ENCODE results near the gene MMAB.

The MMAB gene

DNA sequence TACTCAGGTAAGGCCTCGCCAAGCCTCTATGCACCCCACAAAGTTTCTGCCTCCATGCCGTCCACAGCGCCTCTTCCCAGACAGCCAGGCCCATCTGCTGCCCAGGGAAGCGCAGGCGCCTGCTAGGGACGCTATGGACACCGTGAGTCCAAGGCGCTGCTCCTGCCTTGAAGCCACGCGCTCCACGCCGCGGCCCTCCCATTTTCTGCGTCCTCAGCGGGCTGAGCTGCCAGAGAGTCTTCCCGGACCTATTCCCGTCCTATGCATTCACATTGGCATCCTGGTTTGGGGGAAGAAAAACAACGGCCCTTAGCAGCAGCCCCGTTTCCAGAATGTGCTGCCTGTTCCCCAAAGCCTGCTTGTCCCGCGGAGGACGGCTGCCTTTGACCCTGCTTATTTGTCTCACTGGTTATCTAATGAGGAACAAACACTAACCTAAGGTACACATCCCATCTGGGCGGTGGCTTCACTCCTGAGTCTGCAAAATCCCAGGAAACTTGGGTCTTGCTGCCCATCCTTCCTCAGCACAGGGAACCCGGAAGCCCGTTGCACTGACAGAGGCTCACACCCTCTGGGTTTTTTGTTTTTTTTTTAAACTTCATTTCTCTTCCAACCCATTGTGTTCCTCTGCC, 38.0 kb downstream of the MMAB start:
- DNase-seq: no peak

DNA sequence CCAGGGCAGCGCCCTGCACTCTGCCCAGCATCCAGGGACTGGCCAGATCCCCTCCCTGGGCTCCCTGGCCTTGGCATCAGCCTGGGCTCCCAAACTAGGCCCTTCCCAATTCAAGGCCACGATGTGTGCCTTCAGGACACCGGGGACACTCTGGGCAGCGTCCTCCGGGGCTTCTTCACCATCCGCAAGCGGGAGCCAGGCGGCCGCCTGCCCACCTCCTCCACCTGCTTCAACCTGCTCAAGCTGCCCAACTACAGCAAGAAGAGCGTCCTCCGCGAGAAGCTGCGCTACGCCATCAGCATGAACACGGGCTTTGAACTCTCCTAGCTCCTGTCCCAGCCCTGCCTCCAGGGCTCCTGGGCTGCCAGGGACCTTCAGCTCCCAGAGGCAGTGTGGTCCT, 38.8 kb downstream of the MMAB start:
- DNase-seq: no peak

DNA sequence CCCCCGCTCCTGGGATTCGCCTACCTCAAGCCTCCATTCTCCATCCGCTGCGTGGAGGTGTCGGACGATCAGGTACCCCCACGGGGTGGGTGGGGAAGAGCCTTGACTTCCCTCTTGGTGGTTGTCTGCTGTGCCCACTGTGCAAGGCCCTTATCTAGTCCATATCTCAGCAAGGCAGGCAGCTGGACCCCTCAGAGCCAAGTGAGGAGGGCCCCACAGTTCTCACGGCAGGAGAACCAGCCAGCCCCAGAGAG, 39.9 kb downstream of the MMAB start:
- DNase-seq: no peak

DNA sequence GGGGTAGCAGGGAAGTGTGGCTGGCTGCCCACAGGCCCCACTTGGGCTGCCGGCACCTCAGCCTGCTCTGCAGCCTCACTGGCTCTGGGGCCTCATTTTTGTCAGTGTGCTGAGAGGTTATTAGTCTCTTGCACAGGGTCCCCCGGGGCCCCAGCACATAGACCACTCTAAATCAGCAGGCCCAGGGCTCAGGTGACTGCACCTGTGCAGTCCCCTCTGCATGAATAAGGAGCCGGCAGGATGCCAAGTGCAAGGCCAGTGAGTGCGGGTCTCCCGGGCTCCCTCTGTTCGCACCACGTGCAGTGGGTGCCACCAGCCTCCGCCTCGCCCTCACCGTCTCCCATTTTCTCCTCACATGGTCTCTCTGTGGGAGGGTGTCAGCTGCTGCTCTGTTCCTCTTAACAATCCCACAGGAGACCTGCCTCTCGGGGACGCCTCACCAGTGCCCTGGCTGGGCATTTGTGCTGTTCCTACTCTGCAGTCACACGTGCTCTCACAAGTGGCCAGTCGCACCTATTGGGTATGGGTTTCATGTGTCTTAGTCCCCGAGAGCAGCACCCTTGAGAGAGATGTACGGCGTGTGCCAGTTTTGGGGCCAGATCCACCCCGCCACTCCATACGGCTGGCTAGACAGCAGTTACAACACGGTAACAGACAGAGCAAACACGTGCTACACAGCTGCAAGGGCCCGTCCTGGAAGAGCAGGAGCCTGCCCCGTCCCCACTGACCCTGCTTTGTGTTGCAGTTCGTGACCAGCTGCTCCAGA, 40.4 kb downstream of the MMAB start:
- no peak for DNase-seq

DNA sequence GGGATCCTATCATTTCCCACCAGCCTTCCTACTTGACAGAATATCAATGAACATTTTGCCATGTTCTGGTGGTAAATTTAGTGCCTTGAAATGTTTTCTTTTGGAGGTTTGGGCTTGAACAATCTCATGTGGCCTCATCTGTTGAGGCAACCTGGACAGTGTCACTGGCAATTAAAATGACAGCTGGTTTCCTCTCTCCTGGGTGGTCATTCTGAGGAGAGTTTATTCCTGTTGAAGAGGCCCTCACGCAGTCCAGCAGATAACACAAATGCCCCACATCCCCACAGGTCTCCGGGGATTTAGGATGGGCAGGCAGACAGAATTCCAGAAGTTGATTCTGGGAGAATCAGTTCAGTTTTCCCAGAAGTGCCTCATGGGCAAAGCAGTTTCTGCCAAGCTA, 41.9 kb downstream of the MMAB start:
- no peak for DNase-seq

DNA sequence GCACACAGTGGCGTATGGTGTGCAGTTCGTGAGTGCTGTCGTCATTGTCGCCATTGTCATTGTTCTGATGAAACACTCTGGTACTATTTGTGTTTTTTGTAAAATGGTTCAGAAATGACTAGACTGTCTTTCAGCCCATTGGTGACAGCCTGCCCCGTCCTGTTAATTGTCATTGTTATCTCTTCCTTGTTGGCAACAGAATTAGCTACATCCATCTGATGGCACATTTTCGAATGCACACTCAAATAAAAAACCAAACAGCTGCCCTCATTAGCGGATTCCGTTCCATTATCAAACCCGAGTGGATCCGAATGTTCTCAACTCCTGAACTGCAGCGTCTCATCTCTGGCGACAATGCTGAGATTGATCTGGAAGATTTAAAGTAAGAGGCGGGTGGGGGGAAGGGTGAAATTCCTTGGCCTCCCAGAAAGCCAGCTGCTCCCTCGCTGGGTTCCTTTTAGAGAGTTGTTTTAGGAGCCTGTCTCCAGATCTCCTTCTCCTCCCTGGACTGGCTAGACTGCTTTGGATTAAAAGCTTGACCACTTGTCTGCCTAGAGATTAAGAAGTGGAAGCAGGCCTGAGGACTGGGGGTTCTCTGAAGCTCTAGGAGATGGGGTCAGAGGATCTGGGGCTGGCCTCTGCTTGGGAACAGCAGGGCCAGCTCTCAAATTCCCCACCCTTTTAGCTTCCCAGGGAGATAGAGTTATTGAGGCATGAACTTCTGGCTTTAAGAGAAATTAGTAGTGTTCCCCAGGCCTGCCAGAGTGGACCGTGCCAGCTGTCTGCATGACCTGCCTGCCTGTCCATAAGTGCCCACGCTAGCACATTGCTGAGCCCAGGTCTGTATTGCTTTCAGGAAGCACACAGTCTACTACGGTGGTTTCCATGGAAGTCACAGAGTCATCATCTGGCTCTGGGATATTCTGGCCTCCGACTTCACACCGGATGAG, 43.3 kb downstream of the MMAB start:
- no peak for DNase-seq

DNA sequence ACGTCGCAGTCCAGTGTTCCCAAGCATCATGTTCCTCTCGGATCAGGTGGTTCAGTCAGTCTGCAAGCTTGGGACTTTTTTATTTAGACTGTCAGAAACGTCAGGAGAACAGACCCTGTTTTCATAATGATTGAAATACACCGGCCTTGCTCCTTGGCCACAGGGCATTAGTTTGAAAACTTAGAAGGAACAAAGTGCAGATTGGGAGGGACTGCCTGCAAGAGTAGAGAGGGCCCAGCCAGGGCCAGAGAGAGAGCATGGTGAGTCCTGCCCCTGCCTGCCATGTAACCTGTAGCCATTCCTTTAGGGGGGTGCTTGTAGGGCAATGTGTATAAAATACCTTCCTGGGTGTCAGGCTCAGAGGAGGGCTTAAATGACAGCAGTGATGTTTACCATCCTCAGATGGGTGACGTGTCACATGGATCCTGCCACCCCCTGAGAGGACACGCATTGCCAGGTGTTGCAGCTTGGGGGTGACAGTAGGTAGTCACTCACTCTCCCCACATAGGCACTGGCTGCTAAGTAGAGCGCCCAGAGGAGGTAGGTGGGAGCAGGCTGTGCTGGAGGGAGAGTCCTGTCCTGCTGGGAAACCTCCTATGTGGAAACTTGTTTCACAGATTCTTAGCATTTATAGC, 45.7 kb downstream of the MMAB start:
- DNase-seq: no peak

DNA sequence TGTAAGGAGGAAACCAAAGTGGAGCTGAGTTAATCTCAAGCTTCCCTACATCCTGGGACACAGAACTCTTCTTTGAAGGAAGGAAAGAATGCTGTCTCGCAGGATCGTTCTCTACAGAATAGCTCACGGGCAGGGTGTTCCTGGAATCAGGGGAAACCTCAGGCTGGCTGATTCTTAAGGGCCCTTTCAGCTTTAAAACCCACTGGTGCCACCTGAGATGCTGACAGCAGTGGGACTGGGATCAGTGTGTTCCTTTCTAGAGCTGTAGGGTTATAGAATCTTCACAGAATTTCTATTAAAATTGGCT, 48.1 kb downstream of the MMAB start:
- DNase-seq: no peak

DNA sequence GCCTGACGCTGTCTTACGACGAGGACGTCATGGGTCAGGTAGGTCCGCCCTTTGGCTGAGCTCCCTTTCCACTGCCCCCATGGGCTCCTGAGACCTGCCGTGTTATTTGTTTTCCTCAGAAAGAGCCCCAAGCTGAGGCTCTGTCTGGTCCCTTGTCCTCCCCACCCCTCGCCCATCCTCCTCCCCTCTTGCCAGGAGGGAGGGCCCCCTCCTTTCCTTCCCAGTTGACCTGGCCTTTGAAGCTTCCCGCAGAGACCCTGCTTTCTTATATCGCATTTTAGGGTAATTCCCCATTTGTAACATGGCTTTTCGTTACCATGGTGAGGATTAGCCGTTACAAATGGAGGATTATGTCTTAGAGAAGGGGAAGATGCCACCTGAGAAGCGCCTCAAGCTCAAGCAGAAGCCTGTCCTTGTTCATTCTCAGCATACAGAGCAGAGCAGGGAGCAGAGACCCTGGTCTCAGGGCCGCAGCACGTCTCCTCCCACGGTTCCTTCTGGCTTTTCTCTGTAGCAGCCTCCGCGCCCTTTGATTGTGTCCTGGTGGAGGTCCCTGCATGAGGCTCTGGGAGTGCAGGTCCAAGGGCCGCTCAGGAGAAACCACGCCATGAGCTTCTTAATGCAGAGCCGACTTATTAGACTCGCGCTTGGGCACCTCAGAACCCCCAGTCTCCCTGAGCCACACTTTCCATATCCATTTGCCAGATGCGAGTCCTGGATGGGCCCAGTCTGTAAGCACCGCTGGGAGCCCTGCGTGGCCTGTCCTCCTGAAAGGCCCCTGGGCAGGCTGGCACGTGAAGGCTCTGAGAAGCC, 48.6 kb downstream of the MMAB start:
- DNase-seq: no peak

DNA sequence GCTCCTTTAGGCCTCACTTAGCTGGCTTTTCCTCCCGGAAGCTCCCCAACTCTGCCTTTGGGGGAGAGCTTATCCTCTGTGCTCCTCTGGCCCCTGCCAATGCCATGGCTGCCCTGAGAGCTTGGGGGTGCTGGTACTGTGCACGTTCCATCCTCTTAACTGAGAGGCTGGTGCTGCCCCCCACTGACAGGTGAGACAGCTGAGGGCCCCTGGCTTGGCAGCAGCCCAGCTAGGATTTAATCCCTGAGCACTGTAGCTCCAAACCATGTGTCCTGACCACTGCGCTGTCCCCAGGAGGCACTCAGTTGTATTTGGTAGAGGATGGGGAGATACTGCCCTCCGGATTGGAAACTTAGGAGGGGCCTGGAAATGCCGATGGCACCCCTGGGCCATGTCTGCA, 49.8 kb downstream of the MMAB start:
- DNase-seq: no peak

DNA sequence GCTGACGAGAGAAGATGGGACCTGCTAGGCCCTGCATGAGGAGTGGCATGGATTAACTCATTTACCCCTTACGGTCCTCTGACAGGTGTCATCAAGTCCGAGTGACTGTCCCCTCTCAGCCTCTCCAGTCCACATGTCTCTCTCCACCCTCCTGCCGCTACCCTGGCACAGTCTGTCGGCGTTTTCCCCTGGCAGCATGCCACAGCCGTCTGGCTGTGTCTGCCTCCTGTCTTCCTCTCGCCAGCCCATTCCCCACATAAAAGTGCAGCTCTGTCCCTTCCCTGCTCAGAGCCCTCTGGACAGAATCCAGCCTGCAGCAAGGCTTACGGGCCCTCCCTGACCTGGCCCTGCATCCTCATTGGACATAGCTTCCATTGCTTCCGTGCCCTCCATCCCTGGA, 50.2 kb downstream of the MMAB start:
- DNase-seq: no peak

DNA sequence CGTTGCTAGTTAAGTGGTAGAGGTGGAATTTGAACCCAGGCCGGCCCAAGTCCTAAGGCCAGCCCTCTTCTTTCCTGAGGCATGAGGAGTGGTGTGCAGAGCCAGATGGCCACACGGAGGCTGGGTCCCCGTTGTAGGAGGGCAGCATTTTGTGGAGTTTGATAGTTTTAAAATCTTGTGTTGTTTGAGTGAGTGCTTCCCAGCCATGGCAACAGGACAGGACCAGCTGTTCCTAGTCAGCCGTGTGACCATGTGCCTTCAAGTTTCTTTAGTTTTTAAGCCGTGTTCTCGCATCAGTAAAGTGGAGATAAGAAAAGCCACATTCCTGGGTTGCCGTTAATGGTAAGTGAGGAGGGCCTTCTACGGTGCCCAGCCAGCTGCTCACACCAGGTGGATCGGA, 51.5 kb downstream of the MMAB start:
- no peak for DNase-seq

DNA sequence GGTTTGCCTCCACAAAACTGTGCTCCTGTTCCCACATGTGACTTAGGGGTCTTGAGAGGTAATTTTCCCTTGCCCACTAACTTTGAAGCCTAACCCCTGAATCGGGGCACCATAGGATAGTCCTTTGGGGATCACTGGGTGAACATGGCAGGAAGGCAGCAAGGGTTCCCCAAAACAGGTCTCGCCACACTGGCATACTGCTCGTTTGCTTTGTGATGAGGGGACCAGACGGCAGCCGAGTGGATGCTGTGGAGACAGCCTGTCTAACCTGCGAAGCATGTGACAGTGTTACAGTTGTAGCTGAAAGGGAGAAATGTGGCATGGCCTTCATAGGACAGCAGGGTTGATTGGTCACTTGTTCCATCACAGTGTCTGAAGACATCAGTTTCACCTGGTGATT, 53.5 kb downstream of the MMAB start:
- no peak for DNase-seq

DNA sequence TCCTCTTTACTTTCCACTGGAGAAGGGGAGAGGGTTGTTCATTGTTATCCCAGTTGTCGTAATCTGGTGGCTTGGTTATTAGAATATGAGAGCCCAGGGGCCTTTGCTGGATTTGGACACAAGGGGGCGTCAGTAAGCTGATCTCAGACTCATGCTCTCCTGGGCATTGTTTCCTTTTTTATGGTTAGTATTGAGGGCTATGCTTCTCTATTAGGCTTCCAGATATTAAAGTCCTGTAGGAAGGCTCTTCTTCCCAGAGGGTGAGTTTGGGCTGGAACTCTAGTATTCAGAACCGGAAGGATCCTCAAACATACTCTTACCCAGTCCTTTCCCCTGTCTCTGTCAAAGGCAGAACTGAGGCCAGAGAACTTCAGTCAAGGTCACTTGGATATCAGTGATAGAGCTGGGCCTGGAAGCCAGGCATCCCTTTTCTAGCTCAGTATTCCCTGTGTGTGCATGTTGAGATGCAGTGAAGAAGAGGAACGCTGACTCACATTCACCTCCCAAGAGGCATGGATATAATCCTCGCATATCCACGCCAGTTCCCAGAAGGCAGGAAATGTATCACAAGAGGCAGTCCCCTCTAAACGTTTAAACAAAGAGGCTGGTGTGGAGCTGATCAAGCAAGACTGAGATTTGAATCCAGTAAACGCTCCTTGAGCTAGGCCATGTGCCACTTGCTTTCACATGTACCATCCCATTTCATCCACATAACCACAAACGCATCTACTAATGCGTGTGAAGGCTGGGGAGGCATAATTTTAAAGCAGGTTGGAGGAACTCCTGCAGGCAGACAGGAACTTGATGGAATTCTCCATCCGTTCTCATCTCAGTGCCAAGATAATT, 54.3 kb downstream of the MMAB start:
- DNase-seq: no peak

DNA sequence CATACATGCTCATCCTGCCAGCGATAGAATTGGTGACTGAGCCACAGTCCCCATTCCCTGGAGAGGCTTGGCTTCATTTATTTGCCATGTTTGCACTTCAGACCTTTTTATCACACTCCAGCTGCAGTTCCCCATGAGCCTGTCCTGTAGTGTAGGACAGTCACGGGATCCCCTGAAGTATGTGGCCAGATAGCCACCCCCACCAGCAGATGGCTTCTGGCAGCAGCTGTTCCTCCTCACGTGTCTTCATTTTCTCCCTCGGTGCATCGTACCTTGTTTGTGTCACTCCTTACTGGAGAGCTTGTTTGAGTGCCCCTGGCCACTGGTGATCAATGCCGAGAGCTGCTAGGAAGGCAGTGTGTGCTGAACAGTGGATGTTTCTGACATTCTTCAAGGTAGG, 55.7 kb downstream of the MMAB start:
- no peak for DNase-seq

DNA sequence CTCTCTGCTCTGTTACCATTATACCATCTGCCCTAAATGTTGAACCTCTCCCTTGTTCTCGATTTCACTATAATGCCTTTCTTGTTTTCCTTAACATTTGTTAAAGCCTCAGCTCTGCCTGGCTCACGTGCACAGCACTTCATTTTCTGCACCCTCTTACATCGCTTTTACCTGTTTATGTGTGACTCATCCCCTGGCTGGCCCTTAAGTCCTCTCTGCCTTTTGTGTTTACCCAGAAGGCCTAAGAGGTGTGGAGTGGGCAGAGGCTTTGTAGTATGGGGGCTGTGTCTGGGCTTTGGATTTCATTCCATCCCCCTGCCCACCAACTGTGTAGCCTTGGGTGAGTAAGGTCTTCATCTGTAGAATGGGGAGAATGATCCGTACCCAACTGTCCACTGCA, 59.3 kb downstream of the MMAB start:
- no peak for DNase-seq

DNA sequence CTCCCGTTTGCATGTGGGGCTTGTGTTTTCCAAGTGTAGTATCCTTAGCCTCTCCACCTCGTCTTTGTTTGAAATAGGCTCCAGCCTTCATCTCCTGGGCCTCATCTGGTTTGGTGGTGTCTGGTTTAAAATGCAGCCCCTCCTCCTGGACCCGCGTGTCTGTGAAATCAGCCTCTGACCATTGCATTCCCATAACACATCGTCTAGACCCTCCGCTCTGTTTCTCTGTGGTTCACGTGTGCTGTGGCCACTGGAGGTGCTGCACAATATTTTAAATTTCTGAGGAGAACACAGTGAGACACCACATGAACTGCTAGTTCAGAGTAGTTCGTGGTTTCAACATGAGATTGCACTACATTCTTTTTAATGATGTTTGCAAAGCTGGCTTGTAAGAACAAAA, 60.3 kb downstream of the MMAB start:
- no peak for DNase-seq

DNA sequence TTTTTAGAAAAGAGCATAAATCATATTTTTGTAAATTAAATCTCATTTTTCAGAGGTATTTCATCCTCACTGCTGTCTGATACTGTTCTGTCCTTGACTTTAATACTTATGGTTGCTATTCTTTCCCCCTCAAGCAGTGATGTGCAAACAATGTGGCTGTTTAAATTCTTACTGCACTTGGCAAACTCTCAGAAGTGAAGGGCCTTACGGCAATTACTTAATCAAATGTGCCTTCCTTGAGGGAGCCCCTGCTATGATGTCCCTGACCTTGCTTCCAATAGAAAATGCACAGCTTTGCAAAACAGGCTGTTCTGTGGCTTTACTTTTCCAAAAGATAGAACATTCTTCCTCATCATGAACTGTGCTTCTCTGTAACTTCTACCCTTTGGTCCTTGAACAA, 60.7 kb downstream of the MMAB start:
- DNase-seq: no peak

DNA sequence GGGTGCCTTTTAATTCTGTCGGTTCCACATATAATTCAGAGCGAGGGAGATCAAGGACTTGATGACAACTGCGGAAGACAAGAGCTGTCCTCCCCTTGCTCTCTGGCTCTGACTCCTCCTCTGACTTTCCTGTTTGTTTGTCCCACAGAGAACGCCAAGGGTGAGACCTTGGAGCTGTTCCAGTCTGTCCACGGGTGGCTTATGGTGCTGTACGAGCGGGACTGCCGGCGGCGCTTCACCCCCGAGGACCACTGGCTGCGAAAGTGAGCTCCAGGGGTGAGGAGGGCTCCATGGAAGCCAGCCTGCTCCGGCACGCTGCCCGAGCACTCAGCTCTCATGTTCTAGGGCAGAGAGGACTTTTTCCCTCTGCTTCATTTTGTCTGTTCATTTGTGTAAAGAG, 63.1 kb downstream of the MMAB start:
- no peak for DNase-seq

DNA sequence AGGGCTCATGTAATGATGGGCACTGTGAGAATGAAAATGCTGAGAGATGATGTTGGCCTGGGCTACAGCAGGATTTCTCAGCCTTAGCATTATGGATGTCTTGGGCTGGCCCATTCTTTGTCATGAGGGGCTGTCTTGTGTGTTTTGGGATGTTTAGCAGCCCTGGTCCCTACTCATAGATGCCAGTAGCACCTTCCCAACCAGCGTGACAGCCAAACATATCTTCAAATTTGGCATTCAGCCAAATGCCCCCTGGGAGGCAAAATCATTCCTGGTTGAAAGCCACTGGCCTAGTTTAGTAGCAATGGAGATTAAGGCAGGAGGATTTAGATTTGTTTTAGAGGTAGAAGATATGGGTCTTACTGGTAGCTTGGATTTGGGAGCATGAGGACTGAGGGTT, 69.2 kb downstream of the MMAB start:
- no peak for DNase-seq
